ENCODE measurements around the gene UCKL1.
A peak's percentile ranks its signal among the peaks of the same experiment; 100 is the strongest.

The UCKL1 gene

DNA sequence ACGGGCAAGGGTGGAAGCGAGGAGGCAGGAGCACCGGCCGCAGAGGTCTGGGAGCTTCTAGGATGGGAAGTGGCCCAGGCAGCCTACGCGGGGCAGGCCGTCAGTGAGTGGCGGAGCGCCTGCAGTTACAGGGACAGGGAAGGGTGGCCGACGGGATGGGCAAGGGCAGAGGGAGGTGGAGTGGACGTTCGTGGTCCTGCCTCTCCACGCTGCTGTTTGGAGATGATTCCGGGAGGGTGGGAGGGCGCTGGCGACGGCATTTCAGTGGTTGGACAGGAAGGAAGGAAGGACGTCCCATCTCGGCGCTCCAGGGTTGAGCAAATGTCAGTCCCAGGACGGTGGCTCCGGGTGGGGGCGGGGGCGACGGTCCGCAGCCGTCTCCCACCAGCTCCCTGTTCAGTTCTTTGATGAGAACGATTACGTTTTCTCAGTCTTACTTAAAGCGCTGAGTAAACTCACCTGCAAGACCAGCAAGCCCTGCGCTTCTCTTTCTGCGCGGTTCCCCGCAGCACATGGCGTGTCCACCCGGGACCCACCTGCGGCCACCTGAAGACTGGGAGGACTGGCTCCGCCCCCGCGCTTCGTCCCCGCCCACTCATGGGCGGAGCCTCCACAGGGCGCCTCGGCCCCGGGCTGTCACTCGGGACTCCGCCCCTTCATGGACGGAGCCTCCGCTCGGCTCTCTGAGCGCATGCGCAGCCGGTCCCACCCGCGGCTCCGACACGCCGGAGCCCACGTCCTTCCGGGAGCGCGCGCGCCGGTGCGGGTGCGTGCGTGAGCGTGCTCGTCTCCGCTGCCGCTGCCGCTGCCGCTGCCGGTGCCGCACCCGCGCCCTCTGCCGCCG is 61.6 kb downstream of the UCKL1 start, which contains the start of gene DNAJC5:
TSS of gene DNAJC5 (plus strand) at position 769 of the 844 bp plus-strand sequence. CDS start 33,220 bp downstream, outside the sequence.
- no peaks in the 10 kb centered on the region for H3K9me3 Mint-ChIP-seq
- peaks cover 32% of the 10 kb centered on the region for H3K36me3 Mint-ChIP-seq
- CTCF ChIA-PET = interaction anchor here (1.0 kb wide), 1 partner anchor 86 kb away, joined by 3 read pairs; the partner anchor contains the start of gene PRPF6
- peak; percentile 97 for DNase-seq
- peak within 1 kb of the TSS; percentile 98 for H3K27ac Mint-ChIP-seq
- peaks cover 43% of the 10 kb centered on the region for H3K4me1 Mint-ChIP-seq
- peak within 1 kb of the TSS; percentile 97 for H3K4me3 Mint-ChIP-seq
- no peaks in the 10 kb centered on the region for H3K27me3 Mint-ChIP-seq

DNA sequence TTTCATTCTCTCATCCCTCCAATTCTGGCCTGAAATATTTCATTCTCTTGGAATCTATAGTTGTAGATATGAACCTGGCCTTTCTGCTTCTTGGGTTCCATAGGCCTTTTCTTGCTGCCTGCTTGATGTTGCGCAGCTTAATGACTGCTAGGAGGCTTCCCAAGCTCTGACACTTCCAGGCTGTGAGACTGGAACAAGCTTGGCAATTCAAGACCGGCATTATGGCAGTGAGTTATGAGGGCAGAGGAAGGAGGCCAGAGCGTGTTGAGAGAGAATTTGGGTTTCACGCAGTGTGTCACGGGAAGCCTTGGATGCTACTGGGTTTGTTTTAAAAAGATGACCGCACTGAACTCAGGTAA is 62.2 kb downstream of the UCKL1 start:
- no peak for DNase-seq
- H3K9me3 Mint-ChIP-seq = no peaks in the 10 kb centered on the region
- peak overlapping the region; percentile 86 for H3K27ac Mint-ChIP-seq
- H3K4me3 Mint-ChIP-seq = peak overlapping the region; percentile 70
- CTCF ChIA-PET = interaction anchor here (1.0 kb wide), 1 partner anchor 87 kb away, joined by 3 read pairs; the partner anchor contains the start of gene PRPF6
- H3K4me1 Mint-ChIP-seq = peaks cover 38% of the 10 kb centered on the region
- peaks cover 32% of the 10 kb centered on the region for H3K36me3 Mint-ChIP-seq
- no peaks in the 10 kb centered on the region for H3K27me3 Mint-ChIP-seq

GRCh38 chr20:63892402-63892801 is 63.8 kb downstream of the UCKL1 start:
- Mint-ChIP-seq H3K27ac (no peak overlapping the region), H3K36me3 (peaks cover 20% of the 10 kb centered on the region), H3K4me1 (peaks cover 22% of the 10 kb centered on the region), H3K27me3 (no peaks in the 10 kb centered on the region), H3K9me3 (no peaks in the 10 kb centered on the region), H3K4me3 (no peak overlapping the region)
- CTCF ChIA-PET = no interaction called here
- DNase-seq = no peak

DNA sequence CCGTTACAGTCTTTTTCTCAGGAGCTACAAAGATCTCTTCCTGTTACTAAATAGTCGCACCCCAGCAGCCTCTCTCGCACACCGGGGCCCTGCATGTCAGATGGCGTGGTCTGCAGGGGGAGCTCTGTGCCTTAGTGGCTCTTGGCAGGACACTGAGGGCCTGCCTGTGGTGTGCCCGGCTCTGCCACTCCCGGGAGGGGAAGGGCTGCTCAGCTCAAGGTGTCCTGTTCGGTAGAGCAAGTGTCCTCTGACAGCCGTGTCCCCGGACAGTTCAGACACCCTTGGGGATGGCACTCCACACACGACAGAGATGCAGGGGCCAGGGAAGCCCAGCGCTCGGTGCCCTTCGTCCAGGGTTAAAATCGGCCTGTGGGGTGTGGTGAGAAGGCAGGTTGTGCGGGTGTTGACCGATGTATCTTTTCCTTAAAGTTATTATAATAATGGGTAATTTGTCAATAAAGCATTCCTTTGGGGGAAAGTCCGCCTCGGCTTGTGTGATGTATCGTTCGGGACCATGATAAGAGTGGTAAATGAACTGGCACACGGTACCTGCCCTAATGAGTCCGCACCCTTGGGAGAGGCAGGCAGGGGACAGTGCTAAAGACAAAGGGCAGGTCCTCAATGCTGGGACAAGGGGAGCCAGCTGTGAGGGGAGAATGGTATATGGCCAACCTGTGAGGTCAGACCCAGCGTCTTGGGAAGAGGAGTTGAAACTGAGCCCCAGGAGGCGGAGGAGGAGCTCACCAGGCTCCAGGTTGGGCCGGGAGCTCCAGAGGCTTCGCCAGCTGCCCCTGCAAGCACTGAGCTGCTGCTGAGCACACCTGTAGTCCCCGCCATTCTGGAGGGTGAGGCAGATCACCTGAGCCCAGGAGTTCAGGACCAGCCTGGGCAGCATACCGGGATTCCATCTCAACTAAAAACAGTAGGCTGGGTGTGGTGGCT is 64.9 kb downstream of the UCKL1 start:
- CTCF ChIA-PET = no interaction called here

GRCh38 chr20:63890616-63891015 is 65.6 kb downstream of the UCKL1 start:
- Mint-ChIP-seq H3K27me3 (no peaks in the 10 kb centered on the region), H3K9me3 (no peaks in the 10 kb centered on the region), H3K4me1 (peaks cover 10% of the 10 kb centered on the region), H3K36me3 (peaks cover 10% of the 10 kb centered on the region), H3K27ac (no peak overlapping the region), H3K4me3 (no peak overlapping the region)
- no peak for DNase-seq
- CTCF ChIA-PET = no interaction called here

More for the DNA sequence above, 64.9 kb downstream of the UCKL1 start:
- Mint-ChIP-seq H3K4me1 (peaks cover 15% of the 10 kb centered on the region), H3K36me3 (peaks cover 17% of the 10 kb centered on the region), H3K27ac (no peak overlapping the region), H3K27me3 (no peaks in the 10 kb centered on the region), H3K9me3 (no peaks in the 10 kb centered on the region), H3K4me3 (no peak overlapping the region)
- no peak for DNase-seq

GRCh38 chr20:63890201-63890576 is 66.0 kb downstream of the UCKL1 start:
- no peak for DNase-seq
- H3K4me3 Mint-ChIP-seq = no peak overlapping the region
- H3K9me3 Mint-ChIP-seq = no peaks in the 10 kb centered on the region
- H3K36me3 Mint-ChIP-seq = peaks cover 11% of the 10 kb centered on the region
- H3K4me1 Mint-ChIP-seq = peaks cover 10% of the 10 kb centered on the region
- CTCF ChIA-PET = no interaction called here
- H3K27me3 Mint-ChIP-seq = no peaks in the 10 kb centered on the region
- H3K27ac Mint-ChIP-seq = no peak overlapping the region

All from activated naive CD4-positive, alpha-beta T cell treated with anti-CD3 and anti-CD28 coated beads, Interleukin-2, amount 10 ng/mL, durations not matched to agents 7 days and 5 days (primary cell).